Measurements from ENCODE around the gene PCDHGC3. TPM values are rescaled to one million over a fixed set of nuclear protein-coding genes. Genes with fewer than 3 reads are reported as not detected.
A peak's percentile ranks its signal among the peaks of the same experiment; 100 is the strongest.

Gene PCDHGC3
- total and polyA plus RNA-seq, 2 of the 8 experiments (the other 6 are each of a cell fraction or from before 2014, with no cell fraction given) = 4.7 to 18.6 TPM

DNA sequence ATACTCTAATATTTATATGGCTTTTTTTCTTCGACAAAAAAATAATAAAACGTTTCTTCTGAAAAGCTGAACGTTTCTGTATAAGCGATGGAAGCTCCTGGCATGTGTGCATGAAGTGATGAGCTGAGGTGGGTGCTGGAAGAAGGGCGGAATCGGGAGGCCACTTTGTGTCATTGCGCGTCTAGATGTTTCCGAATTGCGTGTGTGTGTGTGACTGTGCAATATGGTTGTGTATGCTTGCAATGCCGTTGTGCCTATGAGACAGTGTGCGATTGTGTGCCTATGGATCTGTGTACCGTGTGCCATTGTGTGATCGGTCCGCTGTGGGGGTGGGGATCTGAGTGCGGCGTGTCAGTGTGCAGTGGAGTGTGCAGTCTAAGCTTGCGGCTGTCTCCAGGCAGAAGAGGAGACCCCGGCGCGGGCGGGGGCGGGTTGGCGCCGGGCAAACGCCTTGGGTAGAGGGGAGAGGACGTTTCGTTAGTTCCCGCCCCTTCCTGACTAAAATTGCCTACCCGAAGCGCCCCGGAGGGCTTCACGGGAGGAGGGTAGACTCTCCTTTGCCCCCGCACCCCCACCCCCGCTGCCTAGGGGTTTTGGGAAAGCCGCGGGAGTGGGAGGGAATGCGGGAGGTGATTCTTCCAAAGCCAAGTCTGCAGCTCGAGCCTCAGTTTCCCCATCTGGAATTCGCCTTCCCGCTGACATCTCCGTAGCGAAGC, 37.3 kb downstream of the PCDHGC3 start (continued):
- TF ChIP-seq YY1 (IDR thresholded peaks at IDR 0.05; ENCODE audit: low read depth, low read length) = no peak
- TF ChIP-seq KDM4A (IDR thresholded peaks at IDR 0.05; ENCODE audit: low read depth, low read length, severe bottlenecking) = peak; percentile 52
- no peak for TF ChIP-seq SP1 (IDR thresholded peaks at IDR 0.05; ENCODE audit: low read depth, low read length)
- TF ChIP-seq SIN3A (conservative IDR thresholded peaks at IDR 0.05 in 1 of 2, IDR thresholded peaks at IDR 0.05 in 1 of 2; ENCODE audit: low read depth in 1 of 2, low read length in 2 of 2) = 0 out of 4 replicates have a peak, but pooled peaks of 1 of the 2 experiments have one; percentile 25
- TF ChIP-seq, protein P1, sequence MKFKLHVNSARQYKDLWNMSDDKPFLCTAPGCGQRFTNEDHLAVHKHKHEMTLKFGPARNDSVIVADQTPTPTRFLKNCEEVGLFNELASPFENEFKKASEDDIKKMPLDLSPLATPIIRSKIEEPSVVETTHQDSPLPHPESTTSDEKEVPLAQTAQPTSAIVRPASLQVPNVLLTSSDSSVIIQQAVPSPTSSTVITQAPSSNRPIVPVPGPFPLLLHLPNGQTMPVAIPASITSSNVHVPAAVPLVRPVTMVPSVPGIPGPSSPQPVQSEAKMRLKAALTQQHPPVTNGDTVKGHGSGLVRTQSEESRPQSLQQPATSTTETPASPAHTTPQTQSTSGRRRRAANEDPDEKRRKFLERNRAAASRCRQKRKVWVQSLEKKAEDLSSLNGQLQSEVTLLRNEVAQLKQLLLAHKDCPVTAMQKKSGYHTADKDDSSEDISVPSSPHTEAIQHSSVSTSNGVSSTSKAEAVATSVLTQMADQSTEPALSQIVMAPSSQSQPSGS (IDR thresholded peaks at IDR 0.05; ENCODE audit: low read length) = no peak
- no peak for TF ChIP-seq KDM1A (IDR thresholded peaks at IDR 0.05; ENCODE audit: borderline replicate concordance, low read length)
- TF ChIP-seq CHD2 (IDR thresholded peaks at IDR 0.05; ENCODE audit: low read length) = no peak
